Amniotic epithelial cell (primary cell): Measurements from ENCODE around the gene PDE6B.
"Not testable (repeated sequence)": the region's sequence is repeated elsewhere in the genome, so short reads cannot be mapped to it uniquely, and the experiment has no call there.

Source experiments
- DNase-seq: peaks from one replicate; pipeline ENCODE4 v3.0.0-alpha.2; 2010; ENCODE audit warnings: low read depth

Gene PDE6B

DNA sequence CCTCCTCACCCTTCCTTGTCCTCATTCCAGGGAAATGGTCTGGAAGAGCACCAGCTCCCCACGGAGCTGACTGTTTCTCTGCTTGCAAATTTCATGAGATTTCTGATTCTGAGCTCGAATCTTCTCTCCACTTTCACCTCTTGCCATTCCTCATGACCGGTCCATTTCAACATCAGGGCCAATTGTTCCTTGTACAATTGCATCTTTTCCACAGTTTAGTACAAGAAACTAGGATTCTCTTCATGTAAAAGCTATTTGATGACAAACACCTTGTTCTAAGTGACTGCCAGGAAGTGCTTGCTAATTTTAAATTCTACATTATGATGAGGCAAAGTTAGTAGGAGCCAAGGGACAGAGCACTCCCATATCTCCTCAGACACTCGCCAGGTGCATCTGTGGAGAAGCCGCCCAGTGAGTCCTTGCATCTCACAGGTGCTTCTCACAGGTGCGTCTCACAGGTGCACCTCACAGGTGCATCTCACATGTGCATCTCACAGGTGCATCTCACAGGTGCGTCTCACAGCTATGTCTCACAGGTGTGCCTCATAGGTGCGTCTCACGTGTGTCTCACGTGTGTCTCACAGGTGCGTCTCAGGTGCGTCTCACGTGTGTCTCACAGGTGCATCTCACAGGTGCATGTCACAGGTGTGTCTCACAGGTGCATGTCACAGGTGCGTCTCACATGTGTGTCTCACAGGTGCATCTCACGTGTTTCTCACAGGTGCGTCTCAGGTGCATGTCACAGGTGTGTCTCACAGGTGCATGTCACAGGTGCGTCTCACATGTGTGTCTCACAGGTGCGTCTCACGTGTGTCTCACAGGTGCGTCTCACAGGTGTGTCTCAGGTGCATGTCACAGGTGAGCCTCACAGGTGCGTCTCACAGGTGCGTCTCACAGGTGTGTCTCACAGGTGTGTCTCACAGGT lies 3.0 kb upstream of the PDE6B start:
- no peak for DNase-seq

DNA sequence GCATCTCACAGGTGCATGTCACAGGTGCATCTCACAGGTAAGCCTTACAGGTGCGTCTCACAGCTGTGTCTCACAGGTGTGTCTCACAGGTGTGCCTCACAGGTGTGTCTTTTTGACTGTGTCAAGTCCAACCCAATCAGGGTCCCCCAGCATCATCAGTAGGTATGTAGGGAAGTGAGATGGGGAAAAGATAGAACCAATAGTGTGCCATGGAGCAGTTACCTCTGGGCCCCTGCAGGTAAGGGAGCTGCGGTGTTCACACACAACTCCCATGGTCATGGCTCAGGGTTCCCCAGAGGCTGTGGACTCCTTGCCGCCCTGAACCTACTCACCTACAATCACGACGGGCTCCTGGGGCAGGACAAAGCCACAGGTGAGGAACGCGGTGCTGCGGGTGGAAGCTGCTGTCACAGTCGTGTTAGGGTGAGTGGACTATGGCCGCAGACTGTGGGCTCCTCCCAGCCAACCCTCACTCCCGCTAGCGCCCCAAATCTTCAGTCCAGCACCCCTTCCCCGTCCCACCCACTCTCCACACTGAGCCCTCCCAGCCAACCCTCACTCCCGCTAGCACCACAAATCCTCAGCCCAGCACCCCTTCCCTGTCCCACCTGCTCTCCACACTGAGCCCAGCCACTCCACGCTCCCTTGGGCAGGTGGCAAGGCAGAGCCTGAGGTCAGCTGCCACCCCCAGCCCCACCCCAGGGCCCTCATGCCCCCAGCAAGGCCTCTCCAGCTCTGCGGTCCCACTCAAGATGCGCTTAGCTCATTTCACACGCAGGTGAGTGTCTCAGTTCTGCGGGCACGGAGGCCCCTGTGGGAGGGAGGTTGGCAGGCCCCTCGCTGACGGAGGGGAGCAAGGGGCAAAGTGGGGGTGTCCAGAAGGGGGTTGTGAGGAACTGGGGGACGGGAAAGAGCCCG lies 2.1 kb upstream of the PDE6B start:
- no peak for DNase-seq

DNA sequence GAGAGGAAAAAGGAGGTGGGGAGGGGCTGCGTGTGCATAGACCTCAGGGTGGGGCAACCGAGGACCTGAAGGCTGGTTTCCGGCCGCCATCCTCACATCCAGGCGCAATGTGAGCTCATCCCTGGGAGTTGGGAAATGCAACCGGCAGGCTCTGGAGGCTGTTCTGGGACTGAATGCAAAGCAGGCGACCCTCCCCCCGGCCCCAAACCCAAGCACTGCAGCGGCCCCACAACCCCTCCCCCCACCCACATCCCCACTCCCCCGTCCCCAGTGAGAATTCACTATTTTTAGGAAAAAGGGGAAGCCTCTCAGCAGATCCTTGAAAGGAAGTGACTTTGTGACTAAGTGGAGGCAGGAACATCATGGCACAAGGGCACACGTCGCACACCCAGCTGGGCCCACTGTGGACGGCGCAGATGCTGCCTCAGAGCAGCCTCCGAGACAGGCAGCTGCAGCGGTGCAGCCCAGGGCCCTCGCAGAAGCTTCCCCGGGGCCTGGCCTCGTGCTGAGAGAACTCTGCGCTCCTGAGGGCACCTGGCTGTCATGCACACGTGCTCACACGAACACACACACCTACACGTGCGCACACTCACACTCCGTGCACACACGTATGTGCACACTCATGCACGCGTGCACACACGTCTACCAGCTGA lies 1.3 kb upstream of the PDE6B start:
- no peak for DNase-seq

DNA sequence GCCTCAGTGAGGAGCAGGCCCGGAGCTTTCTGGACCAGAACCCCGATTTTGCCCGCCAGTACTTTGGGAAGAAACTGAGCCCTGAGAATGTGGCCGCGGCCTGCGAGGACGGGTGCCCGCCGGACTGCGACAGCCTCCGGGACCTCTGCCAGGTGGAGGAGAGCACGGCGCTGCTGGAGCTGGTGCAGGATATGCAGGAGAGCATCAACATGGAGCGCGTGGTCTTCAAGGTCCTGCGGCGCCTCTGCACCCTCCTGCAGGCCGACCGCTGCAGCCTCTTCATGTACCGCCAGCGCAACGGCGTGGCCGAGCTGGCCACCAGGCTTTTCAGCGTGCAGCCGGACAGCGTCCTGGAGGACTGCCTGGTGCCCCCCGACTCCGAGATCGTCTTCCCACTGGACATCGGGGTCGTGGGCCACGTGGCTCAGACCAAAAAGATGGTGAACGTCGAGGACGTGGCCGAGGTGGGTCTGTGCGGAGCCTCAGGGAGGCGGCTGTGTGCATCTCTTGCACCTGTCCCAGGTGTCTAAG lies 323 bp downstream of the PDE6B start:
- DNase-seq = no peak

DNA sequence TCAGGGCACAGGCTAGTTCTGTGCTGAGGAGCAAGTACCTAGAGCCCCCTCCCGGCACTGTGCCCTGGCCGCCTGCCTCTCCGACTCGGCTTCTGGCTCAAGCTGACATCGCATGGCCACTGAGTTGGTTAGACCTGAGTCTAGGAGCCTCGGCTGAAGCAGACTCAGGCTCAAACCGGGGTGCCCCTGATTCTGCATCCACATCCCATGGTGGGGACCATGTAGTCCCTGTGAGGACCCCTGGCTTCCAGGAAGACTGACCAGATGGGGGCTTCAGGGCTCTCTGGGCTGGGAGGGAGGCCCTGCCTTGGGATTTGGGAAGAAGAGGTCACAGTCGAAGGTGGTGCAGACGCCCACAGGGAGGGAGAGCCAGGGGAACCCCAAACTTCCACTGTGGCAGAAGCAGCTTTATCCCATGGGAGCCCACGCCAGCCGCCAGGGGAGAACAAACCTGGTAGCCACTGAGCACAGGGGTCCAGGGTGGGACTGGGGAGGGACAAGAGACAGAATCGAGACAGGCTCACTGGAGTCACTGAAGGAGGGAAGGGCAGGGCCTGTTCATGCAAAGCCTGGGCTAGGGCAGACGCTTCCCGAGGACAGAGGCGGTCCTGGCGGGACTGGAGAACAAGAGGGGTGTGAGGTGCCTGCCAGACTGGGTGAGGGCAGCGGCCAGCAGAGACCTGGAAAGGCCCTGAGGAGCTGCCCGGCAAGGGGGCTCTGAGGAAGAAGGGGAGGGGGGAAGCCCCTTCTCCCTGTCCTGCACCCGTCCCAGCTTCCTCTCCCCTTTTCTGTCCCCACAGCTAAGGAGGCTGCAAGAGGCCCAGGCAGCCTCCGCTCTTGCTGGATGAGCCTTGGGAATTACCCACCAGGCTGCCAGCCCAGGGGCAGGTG lies 1.1 kb downstream of the PDE6B start:
- DNase-seq = no peak

DNA sequence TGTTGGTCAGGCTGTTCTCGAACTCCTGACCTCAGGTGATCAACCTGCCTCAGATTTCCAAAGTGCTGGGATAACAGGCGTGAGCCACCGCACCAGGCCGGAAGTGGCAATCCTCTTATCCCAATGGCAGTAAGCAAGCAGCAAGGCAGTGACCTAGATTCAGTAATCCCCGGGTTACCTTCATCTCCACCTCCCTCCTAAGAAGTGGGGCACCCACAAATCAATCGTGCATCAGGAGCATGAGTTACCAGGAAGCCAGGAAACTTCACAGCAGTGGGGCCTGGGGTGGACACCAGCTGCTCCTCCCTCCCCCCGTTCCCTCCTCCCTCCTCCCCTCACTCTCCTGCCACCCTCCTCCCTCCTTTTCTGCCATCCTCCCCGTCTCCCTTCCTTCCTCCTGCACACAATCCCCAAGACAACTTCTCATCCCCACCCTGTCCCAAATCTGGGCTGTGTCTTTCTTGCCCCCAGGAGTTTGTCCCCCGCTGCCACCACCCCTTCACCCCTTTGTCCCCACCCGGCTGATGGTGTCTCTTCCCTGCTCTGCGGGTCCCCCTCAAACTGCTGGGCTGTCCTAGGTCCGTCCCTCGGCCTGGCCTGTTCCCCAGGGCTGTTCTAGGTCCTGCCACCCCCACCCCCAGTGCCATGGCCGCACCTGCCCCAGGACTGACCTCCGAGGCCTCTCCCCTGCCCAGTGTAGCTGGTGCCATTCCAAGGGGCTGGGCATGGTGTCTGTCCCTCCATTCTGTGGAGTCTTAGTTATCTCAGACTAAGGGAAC lies 2.2 kb downstream of the PDE6B start:
- DNase-seq = no peak

DNA sequence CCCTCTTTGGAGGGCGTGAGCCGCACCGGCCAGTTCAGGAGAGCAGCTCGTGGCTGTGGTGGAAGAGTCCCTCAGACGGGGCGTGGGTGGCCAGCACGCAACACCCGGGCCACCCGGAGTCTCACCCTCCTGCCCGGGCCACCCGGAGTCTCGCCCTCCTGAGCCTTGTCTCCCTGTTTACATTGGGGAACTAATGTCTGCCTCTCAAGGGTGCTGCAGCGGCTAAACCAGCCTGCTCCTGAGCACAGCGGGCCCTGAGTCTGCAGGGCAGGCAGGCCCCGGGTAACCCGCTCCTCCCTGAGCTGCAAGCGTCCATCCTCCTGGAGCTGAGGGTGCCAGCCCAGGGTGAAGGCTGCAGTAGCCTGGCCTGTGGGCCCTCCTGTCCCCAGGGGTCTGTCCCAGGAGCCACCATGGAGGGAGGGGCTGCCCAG lies 3.0 kb downstream of the PDE6B start:
- no peak for DNase-seq

DNA sequence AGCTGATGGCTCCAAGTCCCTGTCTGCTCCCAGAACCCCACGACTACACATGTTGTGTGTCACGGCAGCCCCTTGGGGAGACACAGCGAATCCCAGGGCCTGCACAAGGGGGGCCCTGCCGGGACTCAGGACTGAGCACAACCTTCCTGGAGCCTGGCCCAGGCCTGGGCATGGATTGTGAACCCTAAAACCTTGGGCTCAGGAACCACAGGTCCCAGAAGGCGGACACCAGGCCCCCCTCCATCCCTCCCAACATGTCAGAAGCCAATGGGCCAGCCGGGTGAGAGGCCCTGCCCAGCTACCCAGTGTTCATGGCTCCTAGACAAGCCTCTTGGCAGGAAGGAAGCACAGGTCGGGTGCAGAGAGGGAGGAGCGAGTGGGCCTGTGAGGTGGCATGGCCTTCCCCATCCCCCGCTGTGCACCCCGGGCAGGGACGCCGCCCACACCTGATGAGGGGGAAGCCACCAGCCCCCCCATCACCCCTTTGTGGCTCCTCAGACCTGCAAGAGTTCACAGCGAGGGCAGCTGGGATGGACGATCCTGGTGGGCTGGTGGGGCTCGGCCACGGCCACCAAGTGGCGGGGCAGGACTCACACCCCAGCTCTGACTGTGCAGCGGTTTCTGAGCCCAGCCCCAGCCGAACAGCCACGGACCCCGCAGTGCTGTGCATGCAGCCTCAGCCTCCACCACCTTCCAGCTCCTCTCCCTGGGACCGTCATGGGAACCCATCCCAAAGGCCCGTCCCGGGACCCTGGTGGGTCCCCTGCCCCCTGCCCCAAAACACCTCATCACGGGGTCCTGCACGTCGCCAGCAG lies 3.7 kb downstream of the PDE6B start:
- DNase-seq = no peak

DNA sequence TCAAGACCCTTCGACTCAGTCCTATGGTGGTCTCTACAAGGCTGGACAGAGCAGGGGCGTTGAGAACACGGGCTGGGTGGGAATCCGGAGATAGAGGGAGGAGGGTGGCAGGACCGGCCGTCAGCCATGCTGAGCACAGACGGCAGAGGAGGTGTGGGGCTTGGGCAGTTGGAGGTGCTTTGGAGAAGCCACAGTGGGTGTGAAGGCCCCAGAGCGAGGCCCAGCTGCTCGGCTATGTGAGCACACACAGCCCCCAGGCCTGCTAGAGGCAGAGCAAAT lies 4.2 kb downstream of the PDE6B start:
- DNase-seq = no peak

DNA sequence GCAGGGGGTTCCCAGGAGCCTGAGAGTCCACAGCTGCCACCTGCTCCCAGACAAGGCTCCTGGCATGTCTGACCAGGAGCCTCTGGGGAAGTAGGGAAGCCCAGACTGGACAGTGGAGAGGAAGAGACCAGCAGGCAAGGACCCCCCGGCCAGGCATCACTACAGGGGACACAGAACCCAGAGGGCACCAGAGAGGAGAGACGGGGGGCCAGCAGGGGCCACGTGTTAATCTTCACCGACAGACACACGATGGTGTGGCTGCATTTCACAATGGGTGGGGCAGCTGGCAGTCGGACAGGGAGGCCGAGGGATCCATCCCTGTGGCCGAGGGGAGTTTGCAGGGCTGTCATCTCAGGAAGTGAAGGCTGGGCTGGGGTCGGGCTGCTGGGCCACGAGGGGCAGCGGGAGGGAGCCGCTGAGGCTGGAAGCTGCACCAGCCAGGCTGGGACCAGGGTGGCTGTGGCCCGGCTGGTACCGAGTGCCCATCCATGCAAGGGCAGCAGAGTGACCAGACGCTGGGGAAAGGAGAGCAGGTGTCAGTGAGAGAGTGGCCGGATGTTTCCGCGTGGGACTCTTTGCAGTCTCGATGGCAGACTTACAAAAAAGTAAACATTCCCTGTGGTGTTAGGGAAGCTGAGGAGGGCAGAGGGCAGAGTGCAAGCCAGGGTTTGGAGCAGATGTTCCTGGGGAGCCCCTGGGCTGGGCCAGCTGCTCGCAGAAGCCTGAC lies 4.7 kb downstream of the PDE6B start:
- no peak for DNase-seq

DNA sequence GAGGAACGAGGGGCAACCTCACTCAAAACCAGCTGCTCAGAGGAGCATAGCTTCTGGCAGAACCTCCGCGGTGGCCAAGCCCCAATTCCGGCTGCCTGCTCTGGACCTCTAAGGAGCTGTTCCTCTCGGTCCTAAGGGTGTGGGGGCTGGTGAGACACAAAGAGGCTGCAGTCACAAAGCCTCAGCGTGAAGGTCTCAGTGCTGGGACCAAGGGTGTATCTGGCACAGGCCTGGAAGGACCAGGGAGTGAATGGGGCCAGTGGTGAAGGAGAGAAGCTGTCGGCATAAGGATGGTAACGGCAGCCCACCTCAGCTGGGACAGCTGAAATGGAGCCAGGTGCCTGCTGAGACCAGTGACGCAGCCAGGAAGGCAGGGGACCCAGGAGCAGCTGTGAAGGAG lies 5.3 kb downstream of the PDE6B start:
- DNase-seq = no peak

DNA sequence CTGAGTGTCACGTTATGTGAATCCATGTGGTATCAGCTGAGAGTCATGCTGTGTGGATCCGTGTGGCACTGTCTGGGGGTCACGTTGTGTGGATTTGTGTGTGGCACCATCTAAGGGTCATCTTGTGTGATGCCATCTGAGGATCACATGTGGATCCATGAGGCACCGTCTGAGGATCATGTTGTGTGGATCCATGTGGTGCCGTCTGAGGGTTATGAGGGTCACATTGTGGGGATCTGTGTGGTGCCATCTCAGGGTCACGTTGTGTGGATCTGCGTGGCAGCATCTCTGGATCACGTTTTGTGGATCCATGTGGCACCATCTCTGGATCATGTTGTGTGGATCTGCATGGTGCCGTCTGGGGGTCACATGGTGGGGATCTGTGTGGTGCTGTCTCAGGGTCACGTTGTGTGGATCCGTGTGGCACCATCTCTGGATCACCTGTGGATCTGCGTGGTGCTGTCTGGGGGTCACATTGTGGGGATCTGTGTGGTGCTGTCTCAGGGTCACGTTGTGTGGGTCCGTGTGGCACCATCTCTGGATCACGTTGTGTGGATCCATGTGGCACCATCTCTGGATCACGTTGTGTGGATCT lies 6.9 kb downstream of the PDE6B start:
- DNase-seq = no peak

DNA sequence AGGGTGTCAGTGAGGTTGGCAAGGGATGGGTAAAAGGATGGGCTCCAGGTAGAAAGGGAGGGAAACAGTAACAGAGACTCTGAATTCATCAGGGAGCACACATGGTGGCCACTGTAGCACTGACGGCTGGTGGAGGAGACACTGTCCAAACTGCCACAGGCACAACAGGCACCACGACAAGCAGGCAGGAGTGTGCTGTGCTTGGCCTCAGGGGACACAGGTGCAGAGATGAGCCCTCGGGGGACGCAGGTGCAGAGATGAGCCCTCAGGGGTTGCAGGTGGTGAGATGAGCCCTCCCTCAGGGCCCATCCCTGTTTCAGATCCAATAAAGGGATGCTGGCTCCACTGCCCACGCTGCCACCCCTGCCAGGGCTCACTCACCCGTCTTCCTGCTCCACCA lies 7.6 kb downstream of the PDE6B start:
- DNase-seq = no peak

DNA sequence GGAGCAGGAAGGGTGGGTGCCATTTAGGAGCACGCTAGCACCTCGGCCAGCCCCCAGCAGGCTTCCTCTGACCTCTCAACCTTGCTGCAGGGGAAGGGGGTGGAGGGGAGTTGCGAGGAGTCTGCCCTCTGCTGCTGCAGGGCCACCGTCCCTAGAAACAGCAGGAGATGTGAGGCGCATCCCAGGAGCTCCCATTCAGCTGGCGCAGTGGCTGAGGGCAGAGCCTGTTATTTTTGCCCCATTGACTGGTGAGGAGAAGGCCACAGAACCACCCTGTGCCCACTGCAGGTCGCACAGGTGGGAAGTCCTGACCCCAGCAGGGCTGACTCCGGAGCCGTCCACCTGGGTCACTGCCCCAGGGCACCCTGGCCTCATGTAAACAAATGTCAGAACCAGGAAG lies 8.0 kb downstream of the PDE6B start:
- no peak for DNase-seq

DNA sequence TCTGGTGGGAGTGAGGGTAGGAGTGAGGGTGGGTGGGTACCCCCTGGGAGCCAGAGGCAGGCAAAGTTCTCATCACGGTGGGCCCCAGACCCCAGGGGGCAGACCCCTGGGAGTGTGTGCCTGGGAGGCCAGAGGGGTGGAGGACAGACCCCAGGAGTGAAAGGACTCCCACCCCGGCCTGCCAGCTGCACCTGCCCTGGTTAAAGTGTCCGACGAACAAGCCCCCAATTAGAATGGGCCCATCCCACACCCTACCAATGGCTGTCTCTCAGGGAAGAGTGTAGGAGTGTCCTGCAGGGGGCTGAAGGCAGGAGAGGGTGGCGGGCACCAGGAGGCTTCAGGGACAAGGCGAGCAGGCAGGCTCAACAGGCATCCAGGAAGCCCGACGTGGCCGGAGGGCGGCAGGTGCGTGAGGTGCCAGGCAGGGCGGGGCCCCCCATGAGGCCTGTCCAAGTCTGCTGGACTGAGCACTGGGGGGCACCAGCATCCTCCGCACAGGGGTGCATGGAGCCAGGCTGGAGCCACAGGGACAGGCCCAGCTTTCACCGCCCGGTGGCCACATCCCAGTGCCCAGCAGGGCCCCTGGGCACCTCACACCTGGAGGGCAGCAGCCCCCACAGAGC lies 8.7 kb downstream of the PDE6B start:
- DNase-seq = no peak

DNA sequence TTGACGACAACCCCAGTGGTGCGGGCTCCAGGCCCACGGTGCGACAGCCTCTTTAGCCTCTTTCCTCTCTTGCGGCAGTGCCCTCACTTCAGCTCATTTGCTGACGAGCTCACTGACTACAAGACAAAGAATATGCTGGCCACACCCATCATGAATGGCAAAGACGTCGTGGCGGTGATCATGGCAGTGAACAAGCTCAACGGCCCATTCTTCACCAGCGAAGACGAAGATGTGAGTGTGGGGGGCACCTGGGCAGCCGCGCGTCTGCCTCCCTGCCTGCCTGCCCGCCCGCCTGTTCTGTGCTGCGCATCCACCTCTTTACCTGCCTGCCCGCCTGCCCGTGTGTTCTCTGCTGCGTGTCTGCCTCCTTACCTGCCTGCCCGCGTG lies 9.2 kb downstream of the PDE6B start:
- no peak for DNase-seq

DNA sequence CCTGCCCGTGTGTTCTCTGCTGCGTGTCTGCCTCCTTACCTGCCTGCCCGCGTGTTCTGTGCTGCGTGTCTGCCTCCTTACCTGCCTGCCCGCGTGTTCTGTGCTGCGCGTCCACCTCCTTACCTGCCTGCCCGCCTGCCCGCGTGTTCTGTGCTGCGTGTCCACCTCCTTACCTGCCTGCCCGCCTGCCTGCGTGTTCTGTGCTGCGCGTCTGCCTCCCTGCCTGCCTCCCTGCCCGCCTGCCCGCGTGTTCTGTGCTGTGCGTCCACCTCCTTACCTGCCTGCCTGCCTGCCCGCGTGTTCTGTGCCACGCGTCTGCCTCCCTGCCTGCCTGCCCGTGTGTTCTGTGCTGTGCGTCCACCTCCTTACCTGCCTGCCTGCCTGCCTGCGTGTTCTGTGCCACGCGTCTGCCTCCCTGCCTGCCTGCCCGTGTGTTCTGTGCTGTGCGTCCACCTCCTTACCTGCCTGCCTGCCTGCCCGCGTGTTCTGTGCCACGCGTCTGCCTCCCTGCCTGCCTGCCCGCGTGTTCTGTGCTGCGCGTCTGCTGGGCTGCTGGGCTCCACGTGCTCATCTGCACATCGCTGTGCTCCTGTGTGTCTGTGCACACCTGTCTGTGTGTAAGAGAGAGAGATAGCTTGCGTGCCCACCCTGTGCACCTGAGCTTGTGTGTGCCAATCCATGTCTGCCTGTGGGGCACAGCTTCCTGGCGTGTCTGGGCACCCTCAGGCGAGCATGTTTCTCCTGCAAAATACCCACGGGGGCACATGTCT lies 9.9 kb downstream of the PDE6B start:
- DNase-seq = not testable (repeated sequence)
